ENCODE results near the gene ATP1A3.
"Not testable (repeated sequence)": the region's sequence is repeated elsewhere in the genome, so short reads cannot be mapped to it uniquely, and the experiment has no call there.

The ATP1A3 gene

DNA sequence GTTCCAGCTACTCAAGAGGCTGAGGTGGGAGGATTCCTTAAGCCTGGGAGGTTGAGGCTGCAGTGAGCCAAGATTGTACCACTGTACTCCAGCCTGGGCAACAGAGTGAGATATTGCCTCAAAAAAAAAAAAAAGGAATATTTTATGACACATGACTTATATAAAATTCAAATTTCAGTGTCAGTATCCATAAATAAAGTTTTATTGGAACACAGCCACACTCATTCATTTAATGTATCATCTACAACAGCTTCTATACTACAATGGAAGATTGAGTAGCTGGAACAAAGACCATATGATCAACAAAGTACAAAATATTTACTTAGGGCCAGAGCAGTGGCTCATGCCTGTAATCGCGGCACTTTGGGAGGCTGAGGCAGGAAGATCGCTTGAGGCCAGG, 18.7 kb upstream of the ATP1A3 start:
- WGBS, 2 experiments, result 94 to 97% methylated on average over 3 of the region's 3 CpGs
- H3K27me3 ChIP-seq (ENCODE audit: control insufficient read depth, insufficient read depth, low read length, poor library complexity, severe bottlenecking); H3K27ac ChIP-seq (ENCODE audit: insufficient read depth, low read depth, low read length, poor library complexity, severe bottlenecking); H3K36me3 ChIP-seq (ENCODE audit: control insufficient read depth, insufficient read depth, low read length); H3K4me3 ChIP-seq (ENCODE audit: insufficient read depth, low read depth, low read length); H3K4me1 ChIP-seq (ENCODE audit: control insufficient read depth, insufficient read depth, low read length); H3K9me3 ChIP-seq (ENCODE audit: control insufficient read depth, low read length): not testable (repeated sequence)

DNA sequence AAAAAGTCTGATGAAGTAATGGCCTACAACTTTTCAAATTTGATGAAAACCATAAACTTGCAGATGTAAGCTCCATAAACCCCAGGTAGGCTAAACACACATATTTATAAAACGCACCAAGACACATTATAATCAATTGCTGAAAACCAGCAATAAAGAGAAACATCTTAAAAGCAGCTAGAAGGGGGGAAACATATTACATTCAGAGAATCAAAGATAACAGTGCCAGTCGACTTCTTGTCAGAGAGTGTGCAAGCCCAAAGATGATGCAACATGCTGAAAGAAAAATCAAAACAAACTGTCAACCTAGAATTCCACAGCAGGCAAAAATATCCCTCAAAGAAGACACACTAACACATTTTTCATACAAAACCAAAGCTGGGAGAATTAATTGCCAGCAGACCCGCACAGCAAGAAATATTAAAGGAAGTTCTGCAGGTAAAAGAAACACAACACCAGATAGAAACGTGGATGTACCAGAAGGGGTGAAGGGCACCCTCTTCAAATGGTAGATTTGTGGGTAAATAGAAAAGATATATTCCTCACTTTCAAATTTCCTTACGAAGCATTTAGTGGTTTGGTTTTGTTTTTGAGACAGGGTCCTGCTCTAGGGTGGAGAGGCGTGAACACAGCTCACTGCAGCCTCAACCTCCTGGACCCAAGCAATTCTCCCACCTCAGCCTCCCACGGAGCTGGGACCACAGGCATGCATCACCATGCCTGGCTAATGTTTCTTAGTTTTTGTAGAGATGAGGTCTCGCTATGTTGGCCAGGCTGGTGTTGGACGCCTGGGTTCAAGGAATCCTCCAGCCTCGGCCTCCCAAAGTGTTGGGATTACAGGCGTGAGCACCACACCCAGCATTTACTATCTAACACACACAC, 16.5 kb upstream of the ATP1A3 start:
- no peak overlapping the region for H3K27ac ChIP-seq (ENCODE audit: insufficient read depth, low read depth, low read length, poor library complexity, severe bottlenecking)
- WGBS, 2 experiments, result 94% methylated on average over 11 of the region's 11 CpGs
- H3K9me3 ChIP-seq (ENCODE audit: control insufficient read depth, low read length), result no peaks in the 10 kb centered on the region
- H3K27me3 ChIP-seq (ENCODE audit: control insufficient read depth, insufficient read depth, low read length, poor library complexity, severe bottlenecking), result no peaks in the 10 kb centered on the region
- no peaks in the 10 kb centered on the region for H3K4me1 ChIP-seq (ENCODE audit: control insufficient read depth, insufficient read depth, low read length)
- no peaks in the 10 kb centered on the region for H3K36me3 ChIP-seq (ENCODE audit: control insufficient read depth, insufficient read depth, low read length)
- H3K4me3 ChIP-seq (ENCODE audit: insufficient read depth, low read depth, low read length), result no peak overlapping the region

DNA sequence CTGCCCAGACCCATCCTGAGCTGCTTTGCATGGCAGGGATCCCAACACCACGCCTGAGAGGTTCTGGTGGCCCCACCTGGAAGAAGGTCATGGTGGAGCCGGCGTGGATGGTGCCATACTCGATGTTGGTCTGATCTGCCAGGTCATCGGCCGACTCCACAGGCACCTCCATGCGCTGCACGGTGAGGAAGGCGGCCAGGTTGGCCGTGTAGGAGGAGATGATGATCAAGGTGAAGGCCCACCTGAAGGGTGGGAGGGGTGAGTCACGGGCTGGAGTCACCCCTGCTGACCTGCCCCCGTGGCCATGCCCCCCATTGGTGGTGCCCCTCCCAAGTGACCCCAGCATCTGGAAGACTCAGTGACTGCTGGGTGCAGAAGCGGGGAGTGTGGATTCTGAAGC, 12.5 kb upstream of the ATP1A3 start:
- peaks cover under 1% of the 10 kb centered on the region for H3K27me3 ChIP-seq (ENCODE audit: control insufficient read depth, insufficient read depth, low read length, poor library complexity, severe bottlenecking)
- no peaks in the 10 kb centered on the region for H3K36me3 ChIP-seq (ENCODE audit: control insufficient read depth, insufficient read depth, low read length)
- no peak overlapping the region for H3K27ac ChIP-seq (ENCODE audit: insufficient read depth, low read depth, low read length, poor library complexity, severe bottlenecking)
- H3K9me3 ChIP-seq (ENCODE audit: control insufficient read depth, low read length), result no peaks in the 10 kb centered on the region
- no peak overlapping the region for H3K4me3 ChIP-seq (ENCODE audit: insufficient read depth, low read depth, low read length)
- no peaks in the 10 kb centered on the region for H3K4me1 ChIP-seq (ENCODE audit: control insufficient read depth, insufficient read depth, low read length)
- WGBS, 2 experiments, result 92 to 96% methylated on average over 13 of the region's 13 CpGs

DNA sequence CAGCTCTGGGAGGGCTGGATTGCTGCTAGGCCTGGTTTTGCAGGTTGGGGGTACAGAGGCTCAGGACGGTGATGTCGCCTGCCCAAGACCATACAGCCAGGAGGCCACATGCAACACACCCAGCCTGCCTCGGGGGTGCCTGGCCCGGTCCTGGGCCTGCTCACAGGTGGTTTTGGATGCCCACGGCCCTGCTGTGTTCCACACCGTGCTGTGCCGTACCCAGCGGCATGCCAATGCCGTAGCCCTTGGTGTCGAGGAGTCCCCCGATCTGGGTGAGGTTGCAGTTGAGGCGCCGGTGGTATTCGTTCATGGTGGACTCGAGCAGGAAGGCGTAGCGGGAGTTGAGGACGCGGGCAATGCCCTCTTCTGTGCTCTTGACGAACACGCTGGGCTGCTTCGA, 11.5 kb upstream of the ATP1A3 start:
- no peaks in the 10 kb centered on the region for H3K4me1 ChIP-seq (ENCODE audit: control insufficient read depth, insufficient read depth, low read length)
- H3K9me3 ChIP-seq (ENCODE audit: control insufficient read depth, low read length), result no peaks in the 10 kb centered on the region
- H3K27me3 ChIP-seq (ENCODE audit: control insufficient read depth, insufficient read depth, low read length, poor library complexity, severe bottlenecking), result peaks cover 12% of the 10 kb centered on the region
- H3K4me3 ChIP-seq (ENCODE audit: insufficient read depth, low read depth, low read length), result no peak overlapping the region
- 94 to 97% methylated on average over 22 of the region's 22 CpGs for WGBS, 2 experiments
- H3K27ac ChIP-seq (ENCODE audit: insufficient read depth, low read depth, low read length, poor library complexity, severe bottlenecking), result no peak overlapping the region
- H3K36me3 ChIP-seq (ENCODE audit: control insufficient read depth, insufficient read depth, low read length), result no peaks in the 10 kb centered on the region

DNA sequence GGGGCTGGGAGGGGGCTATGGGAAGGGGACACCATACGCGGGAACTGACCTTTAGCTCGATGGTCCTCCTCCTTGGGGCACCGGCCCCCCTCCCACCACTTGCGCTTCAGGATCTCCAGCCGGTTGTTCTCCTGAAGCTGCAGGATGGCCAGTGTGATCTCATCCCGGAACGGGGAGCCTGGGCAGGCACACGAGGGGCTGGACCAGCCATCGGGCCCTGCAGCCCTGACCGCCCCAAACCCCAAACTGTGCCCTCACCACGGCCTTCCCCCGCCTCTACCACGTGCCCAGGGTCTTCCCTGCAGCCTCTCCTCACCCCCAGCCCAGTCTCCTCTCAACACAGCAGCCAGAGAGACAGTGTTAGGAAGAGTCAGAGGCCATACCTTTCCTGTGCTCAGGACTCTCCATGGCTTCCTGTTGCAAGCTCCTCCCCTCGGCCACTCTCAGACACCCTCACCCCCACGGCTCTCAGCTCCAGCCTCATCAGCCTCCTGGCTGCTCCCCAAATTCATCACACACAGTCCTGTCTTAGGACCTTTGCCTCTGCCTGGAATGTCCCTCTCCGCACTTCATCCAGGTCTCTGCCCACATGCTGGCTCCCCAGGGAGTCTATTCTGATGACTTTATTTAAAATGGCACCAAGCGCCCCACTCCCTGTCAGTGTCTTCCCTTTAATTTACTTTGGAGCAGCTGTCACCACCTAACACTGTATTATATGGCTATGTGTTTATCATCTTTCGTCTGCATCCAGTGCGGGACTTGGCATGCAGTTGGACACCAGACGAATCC, 9.7 kb upstream of the ATP1A3 start:
- Histone ChIP-seq H3K4me3 (ENCODE audit: insufficient read depth, low read depth, low read length) (no peak overlapping the region), H3K27ac (ENCODE audit: insufficient read depth, low read depth, low read length, poor library complexity, severe bottlenecking) (no peak overlapping the region), H3K9me3 (ENCODE audit: control insufficient read depth, low read length) (no peaks in the 10 kb centered on the region), H3K27me3 (ENCODE audit: control insufficient read depth, insufficient read depth, low read length, poor library complexity, severe bottlenecking) (peaks cover 30% of the 10 kb centered on the region), H3K4me1 (ENCODE audit: control insufficient read depth, insufficient read depth, low read length) (peaks cover 4% of the 10 kb centered on the region), H3K36me3 (ENCODE audit: control insufficient read depth, insufficient read depth, low read length) (no peaks in the 10 kb centered on the region)
- 90 to 94% methylated on average over 21 of the region's 21 CpGs for WGBS, 2 experiments

DNA sequence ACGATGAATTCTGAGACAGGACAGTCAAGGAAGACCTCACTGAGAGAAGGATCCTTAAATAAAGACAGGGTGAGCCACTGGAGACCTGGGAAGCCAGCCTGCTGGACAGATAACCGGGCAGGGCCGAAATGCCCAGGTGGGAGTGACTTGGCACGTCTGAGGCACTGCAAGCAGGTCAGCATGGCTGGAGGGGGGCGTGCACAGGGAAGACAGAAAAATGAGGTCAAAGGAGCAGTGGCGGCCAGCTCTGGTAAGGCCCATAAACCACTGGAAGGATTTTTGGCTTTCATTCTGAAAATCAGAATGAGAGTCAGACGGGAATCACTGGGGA, 5.8 kb upstream of the ATP1A3 start:
- peaks cover 68% of the 10 kb centered on the region for H3K27me3 ChIP-seq (ENCODE audit: control insufficient read depth, insufficient read depth, low read length, poor library complexity, severe bottlenecking)
- WGBS, 2 experiments, result 89 to 91% methylated on average over 7 of the region's 7 CpGs
- H3K4me3 ChIP-seq (ENCODE audit: insufficient read depth, low read depth, low read length), result no peak overlapping the region
- H3K27ac ChIP-seq (ENCODE audit: insufficient read depth, low read depth, low read length, poor library complexity, severe bottlenecking), result no peak overlapping the region
- H3K9me3 ChIP-seq (ENCODE audit: control insufficient read depth, low read length), result no peaks in the 10 kb centered on the region
- H3K4me1 ChIP-seq (ENCODE audit: control insufficient read depth, insufficient read depth, low read length), result peaks cover 9% of the 10 kb centered on the region
- H3K36me3 ChIP-seq (ENCODE audit: control insufficient read depth, insufficient read depth, low read length), result no peaks in the 10 kb centered on the region

DNA sequence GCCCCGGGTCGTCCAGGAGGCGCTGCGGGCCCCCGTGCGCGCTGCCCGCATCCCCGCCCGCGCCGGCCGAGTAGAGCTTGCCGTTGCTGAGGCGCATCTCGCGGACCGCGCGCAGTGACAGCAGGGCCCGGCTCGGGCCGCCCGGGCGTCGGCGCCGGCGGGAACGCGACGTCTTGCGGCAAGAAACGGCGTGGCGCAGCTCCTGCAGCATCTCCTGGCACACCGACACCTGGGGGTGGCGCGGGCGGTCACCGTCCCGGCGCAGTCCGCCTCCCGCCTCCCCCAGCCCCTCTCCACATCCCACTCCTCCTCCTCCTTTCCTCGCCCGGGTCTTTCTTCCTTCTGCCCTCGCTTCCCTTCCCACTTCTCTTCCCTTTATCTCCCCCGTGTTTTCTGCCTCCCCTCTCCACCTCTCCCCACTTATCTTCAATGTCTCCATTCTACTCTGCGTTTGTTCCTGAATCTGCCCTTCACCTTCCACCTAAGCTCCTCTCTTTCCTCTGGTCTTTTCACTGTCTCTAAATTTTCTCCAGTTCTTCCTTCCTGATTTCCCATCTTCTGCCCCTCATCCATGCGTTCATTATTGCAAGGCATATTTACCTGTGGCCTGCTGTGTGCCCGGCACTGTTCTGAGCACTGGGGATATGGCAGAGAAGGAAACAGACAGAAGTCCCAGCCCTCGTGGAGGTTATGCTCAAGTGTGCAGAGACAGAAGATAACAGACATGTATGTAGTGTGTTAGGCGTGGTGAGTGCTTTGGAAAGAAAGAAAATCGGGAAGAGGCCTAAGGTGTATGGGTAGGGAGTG, 5.2 kb upstream of the ATP1A3 start:
- 11 to 12% methylated on average over 55 of the region's 55 CpGs for WGBS, 2 experiments
- peaks cover 9% of the 10 kb centered on the region for H3K4me1 ChIP-seq (ENCODE audit: control insufficient read depth, insufficient read depth, low read length)
- H3K4me3 ChIP-seq (ENCODE audit: insufficient read depth, low read depth, low read length), result no peak overlapping the region
- H3K27ac ChIP-seq (ENCODE audit: insufficient read depth, low read depth, low read length, poor library complexity, severe bottlenecking), result no peak overlapping the region
- no peaks in the 10 kb centered on the region for H3K36me3 ChIP-seq (ENCODE audit: control insufficient read depth, insufficient read depth, low read length)
- no peaks in the 10 kb centered on the region for H3K9me3 ChIP-seq (ENCODE audit: control insufficient read depth, low read length)
- H3K27me3 ChIP-seq (ENCODE audit: control insufficient read depth, insufficient read depth, low read length, poor library complexity, severe bottlenecking), result peaks cover 74% of the 10 kb centered on the region

DNA sequence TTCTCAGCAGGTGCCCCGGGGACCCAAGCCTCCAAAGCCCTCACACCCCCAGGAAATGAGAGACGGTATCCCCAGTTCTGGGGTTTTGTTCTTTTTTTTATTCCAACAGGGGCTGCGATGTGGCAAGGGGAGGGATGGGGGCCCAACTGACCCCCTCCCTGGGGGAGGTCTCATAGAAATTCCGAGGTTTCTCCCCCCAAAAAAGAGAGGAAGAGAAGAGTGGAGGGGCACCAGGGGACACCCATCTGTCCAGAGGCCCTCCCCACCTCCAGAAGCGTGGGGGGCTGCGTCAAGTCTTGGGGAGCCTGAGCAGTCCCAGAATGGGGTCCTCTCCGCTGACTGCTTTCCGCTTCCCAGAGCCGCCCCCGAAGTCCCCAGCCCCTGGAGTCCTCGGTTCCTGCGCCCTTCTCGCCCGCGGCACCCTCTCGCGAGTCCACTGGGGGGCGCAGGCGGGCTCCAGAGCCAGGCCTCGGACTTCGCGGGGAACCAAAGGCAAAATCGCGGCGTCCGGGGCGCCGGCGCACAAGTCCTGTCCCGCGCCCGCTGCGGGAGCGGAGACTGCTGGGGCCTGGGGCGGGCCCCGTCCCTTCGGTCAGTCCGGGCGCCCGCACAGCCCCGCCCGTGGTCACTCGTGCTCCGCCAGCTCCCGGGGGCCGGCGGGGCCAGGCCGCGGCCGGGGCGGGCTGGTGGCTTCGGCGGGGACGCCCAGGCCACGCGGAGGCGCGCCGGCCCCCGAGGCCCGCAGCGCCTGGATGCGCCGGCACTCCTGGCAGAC, 4.4 kb upstream of the ATP1A3 start:
- Histone ChIP-seq H3K4me1 (ENCODE audit: control insufficient read depth, insufficient read depth, low read length) (peaks cover 9% of the 10 kb centered on the region), H3K9me3 (ENCODE audit: control insufficient read depth, low read length) (no peaks in the 10 kb centered on the region), H3K36me3 (ENCODE audit: control insufficient read depth, insufficient read depth, low read length) (no peaks in the 10 kb centered on the region), H3K27me3 (ENCODE audit: control insufficient read depth, insufficient read depth, low read length, poor library complexity, severe bottlenecking) (peaks cover 82% of the 10 kb centered on the region), H3K27ac (ENCODE audit: insufficient read depth, low read depth, low read length, poor library complexity, severe bottlenecking) (no peak overlapping the region), H3K4me3 (ENCODE audit: insufficient read depth, low read depth, low read length) (peak overlapping the region; percentile 16)
- WGBS, 2 experiments, result 3% methylated on average over 64 of the region's 64 CpGs

DNA sequence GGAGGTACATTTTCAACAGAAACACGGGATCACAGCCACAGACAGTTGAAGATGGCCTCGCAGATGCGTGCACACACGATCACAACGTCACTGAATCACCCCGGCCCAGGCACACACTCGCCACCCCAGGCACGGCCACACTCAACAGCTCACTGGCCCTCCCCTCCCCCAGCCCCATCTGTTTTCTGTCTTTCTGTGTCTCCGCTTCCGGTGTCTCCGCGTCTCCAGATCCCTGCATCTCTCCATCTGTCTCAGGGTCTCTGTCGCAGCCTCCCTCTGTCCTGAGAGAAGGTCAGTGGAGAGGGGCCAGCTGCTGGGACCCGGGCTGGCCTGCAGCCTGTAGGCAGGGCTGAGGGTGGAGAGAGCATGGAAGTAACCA, 3.8 kb upstream of the ATP1A3 start:
- Histone ChIP-seq H3K27me3 (ENCODE audit: control insufficient read depth, insufficient read depth, low read length, poor library complexity, severe bottlenecking) (peaks cover 88% of the 10 kb centered on the region), H3K4me1 (ENCODE audit: control insufficient read depth, insufficient read depth, low read length) (peaks cover 9% of the 10 kb centered on the region), H3K36me3 (ENCODE audit: control insufficient read depth, insufficient read depth, low read length) (no peaks in the 10 kb centered on the region), H3K4me3 (ENCODE audit: insufficient read depth, low read depth, low read length) (no peak overlapping the region), H3K9me3 (ENCODE audit: control insufficient read depth, low read length) (no peaks in the 10 kb centered on the region), H3K27ac (ENCODE audit: insufficient read depth, low read depth, low read length, poor library complexity, severe bottlenecking) (no peak overlapping the region)
- 6 to 7% methylated on average over 14 of the region's 14 CpGs for WGBS, 2 experiments

All from ectodermal cell (in vitro differentiated cells).